T-cell (primary cell): ENCODE measurements around the gene PLXNB3. TPM values are rescaled to one million over a fixed set of nuclear protein-coding genes. Genes with fewer than 3 reads are reported as not detected.

Experiments used
- ATAC-seq, 4 experiments: fragments of 200-7000 bp in 3 of 4; fragments of 150-1000 bp in 1 of 4; cut with Tn5 transposase; replicated peaks in 1 of 4; 1 replicate in 3 of 4; 2 replicates in 1 of 4; pipeline ENCODE4 v1.10.0; 2021; ENCODE audit warnings: moderate library complexity in 3 of 4, mild to moderate bottlenecking in 2 of 4, moderate number of reproducible peaks in 1 of 4
- CTCF ChIA-PET, 2 donors: fragments of 300-600 bp; sonication (Branson Sonifier 250); formaldehyde crosslinking; loops; one replicate each; lab custom pipeline; 2022; ENCODE audit warnings: antibody characterized with exemption in 2 of 2; lab: Charles Lee
- POLR2A ChIA-PET, 2 donors: fragments of 300-600 bp; sonication (Branson Sonifier 250); formaldehyde crosslinking; loops; one replicate each; lab custom pipeline; 2022; ENCODE audit warnings: antibody characterized with exemption in 2 of 2; lab: Charles Lee
- DNase-seq, 35 experiments: peaks; one replicate each; pipeline versions ENCODE4 v3.0.0 to v3.0.0-alpha.2; 2013 to 2023
- H3K27ac ChIP-seq: one replicate; pipeline ENCODE4 v1.5.1; 2013; ENCODE audit warnings: low read length
- H3K27me3 ChIP-seq, 2 experiments: replicated peaks in 1 of 2; 1 replicate in 1 of 2; 2 replicates in 1 of 2; pipeline versions ENCODE4 v1.6.1 to v1.7.0; 2013; ENCODE audit warnings: low read length in 1 of 2, mixed read lengths in 1 of 2; ENCODE audit not compliant: control insufficient read depth in 2 of 2, insufficient read depth in 2 of 2; ENCODE audit errors: extremely low read depth in 1 of 2
- H3K36me3 ChIP-seq, 2 donors: 1 replicate in 1 of 2; 2 replicates in 1 of 2; pipeline versions ENCODE4 v1.6.1 to v1.7.0; 2013; ENCODE audit warnings: low read length in 1 of 2; ENCODE audit not compliant: control insufficient read depth in 2 of 2, insufficient read depth in 1 of 2; ENCODE audit errors: extremely low read depth in 1 of 2
- H3K4me1 ChIP-seq, 2 experiments: 1 replicate in 1 of 2; 2 replicates in 1 of 2; pipeline versions ENCODE4 v1.6.1 to v1.7.0; 2013; ENCODE audit warnings: low read length in 2 of 2, mixed read lengths in 1 of 2; ENCODE audit not compliant: insufficient read depth in 2 of 2, control insufficient read depth in 1 of 2; ENCODE audit errors: extremely low read depth in 1 of 2
- H3K4me3 ChIP-seq, 2 donors: 1 replicate in 1 of 2; 2 replicates in 1 of 2; pipeline versions ENCODE4 v1.5.1 to v1.7.0; 2013; ENCODE audit warnings: mild to moderate bottlenecking in 2 of 2, low read length in 1 of 2, moderate library complexity in 1 of 2; ENCODE audit not compliant: control insufficient read depth in 1 of 2; ENCODE audit errors: extremely low read depth in 1 of 2
- H3K9me3 ChIP-seq: 2 replicates; pipeline ENCODE4 v1.7.0; 2013
- H3K27ac Mint-ChIP-seq, 2 donors: one replicate each; pipeline ENCODE4 v1.8.0; 2020 to 2021; ENCODE audit warnings: mild to moderate bottlenecking in 2 of 2, mixed read lengths in 2 of 2
- H3K27me3 Mint-ChIP-seq, 2 donors: one replicate each; pipeline ENCODE4 v1.8.0; 2021 to 2022; ENCODE audit warnings: mixed read lengths in 2 of 2
- H3K36me3 Mint-ChIP-seq: one replicate; pipeline ENCODE4 v1.8.0; 2021; ENCODE audit warnings: mixed read lengths
- H3K4me1 Mint-ChIP-seq, 3 donors: one replicate each; pipeline ENCODE4 v1.8.0; 2020 to 2022; ENCODE audit warnings: mixed read lengths in 3 of 3, mild to moderate bottlenecking in 1 of 3
- H3K4me3 Mint-ChIP-seq, 3 donors: one replicate each; pipeline ENCODE4 v1.8.0; 2020 to 2022; ENCODE audit warnings: mild to moderate bottlenecking in 3 of 3, mixed read lengths in 3 of 3, moderate library complexity in 3 of 3
- H3K9me3 Mint-ChIP-seq, 3 donors: one replicate each; pipeline ENCODE4 v1.8.0; 2020 to 2022; ENCODE audit warnings: mixed read lengths in 3 of 3
- WGBS: methylation state at CpG from one replicate; pipeline ENCODE4 v1.1.5; 2013; ENCODE audit warnings: missing lambda C conversion rate; ENCODE audit not compliant: insufficient coverage; 5-methylcytosine and 5-hydroxymethylcytosine counted together
- total RNA-seq, 35 experiments: library from RNA in 6 of 35; stranded (reverse) in 6 of 35; fragments of 120-200 nt in 1 of 35; gene quantifications; one replicate each; pipeline versions ENCODE4 v1.2.1 to v1.2.4 and lab custom pipeline; 2013 to 2026

The PLXNB3 gene
- total RNA-seq, 5 donors from 2014 or later (not counting 1 experiment from before 2014, with no cell fraction given) = 0.28 to 0.47 (median 0.43) TPM; not detected in 1

DNA sequence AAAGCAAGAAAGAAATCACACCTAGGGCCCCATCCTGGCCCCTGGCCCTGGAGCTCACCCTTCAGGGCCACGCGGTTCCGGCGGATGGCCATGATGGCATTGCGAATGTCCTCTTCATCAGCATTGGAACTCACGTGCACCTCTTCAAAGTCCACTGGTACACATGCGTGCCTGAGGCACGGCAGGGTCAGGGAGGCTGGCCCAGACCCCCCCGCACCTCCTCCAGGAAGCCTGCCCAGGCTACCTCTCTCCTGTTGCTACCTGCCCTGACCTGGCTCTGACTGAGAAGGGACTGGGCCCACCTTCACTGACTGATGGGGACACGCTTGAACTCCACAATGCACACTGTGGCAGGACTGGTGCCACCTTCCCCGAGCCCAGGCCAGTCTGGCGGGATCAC, 25.6 kb downstream of the PLXNB3 start:
- H3K27me3 ChIP-seq = no peaks in the 10 kb centered on the region
- POLR2A ChIA-PET = no interaction called here
- no peak overlapping the region for H3K27ac ChIP-seq
- no peaks in the 10 kb centered on the region for H3K9me3 Mint-ChIP-seq
- DNase-seq (no peak), ATAC-seq (no peak)
- H3K4me3 ChIP-seq = no peak overlapping the region
- H3K4me1 Mint-ChIP-seq = peaks cover 9 to 18% (median 12%) of the 10 kb centered on the region in 3 donors
- H3K4me1 ChIP-seq = peaks cover 0 to 26% of the 10 kb centered on the region in 2 experiments
- WGBS = 92% methylated on average over 8 of the region's 12 CpGs
- peaks cover 0 to 28% of the 10 kb centered on the region in 2 donors for H3K36me3 ChIP-seq
- H3K27me3 Mint-ChIP-seq = no peaks in the 10 kb centered on the region
- H3K9me3 ChIP-seq = no peaks in the 10 kb centered on the region
- H3K4me3 Mint-ChIP-seq = no peak overlapping the region
- no peak overlapping the region for H3K27ac Mint-ChIP-seq
- CTCF ChIA-PET = no interaction called here
- peaks cover 5% of the 10 kb centered on the region for H3K36me3 Mint-ChIP-seq

DNA sequence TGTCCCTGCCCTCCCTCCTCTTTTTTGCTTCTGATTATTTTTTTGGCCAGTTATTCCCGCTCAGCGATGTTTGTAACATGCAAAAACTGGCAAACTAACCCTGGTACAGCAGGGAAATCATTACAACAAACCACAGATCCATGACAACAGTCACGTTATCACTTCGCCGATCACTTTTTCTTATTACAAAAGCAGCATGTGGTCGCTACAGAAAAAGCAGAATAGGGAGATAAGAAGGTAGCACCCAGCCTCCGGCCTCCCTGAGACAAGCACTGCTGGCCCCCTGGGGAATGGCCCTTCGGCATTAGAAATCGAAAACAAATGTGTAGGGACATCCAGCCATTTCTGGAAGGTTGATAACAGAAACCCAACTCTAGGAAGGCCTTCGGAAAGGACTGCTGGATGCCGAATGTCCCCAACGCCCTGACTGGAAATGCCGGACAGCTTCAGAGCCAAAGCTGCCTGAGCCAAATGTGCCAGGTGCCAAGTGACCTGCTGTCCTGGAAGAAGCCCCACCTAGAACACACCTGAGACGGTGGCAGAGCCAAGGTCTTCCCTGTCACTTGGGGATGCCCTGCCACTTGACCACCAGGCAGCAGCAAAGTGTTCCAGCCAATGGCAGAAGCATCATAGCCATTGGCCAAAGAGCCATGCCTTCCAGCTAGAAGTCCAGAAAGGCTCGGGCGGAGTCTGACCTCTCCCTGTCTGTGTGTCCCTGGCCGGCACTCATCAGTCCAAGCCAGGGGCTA, 27.2 kb downstream of the PLXNB3 start:
- H3K27me3 ChIP-seq = no peaks in the 10 kb centered on the region
- CTCF ChIA-PET = no interaction called here
- Mint-ChIP-seq H3K36me3 (peaks cover 3% of the 10 kb centered on the region), H3K27ac (no peak overlapping the region), H3K27me3 (no peaks in the 10 kb centered on the region), H3K4me3 (no peak overlapping the region), H3K9me3 (no peaks in the 10 kb centered on the region), H3K4me1 (peaks cover 20 to 26% (median 21%) of the 10 kb centered on the region in 3 donors)
- no peak overlapping the region for H3K4me3 ChIP-seq
- H3K4me1 ChIP-seq = peaks cover 0 to 40% of the 10 kb centered on the region in 2 experiments
- no peaks in the 10 kb centered on the region for H3K9me3 ChIP-seq
- 94% methylated on average over 9 of the region's 17 CpGs for WGBS
- no peak for ATAC-seq
- POLR2A ChIA-PET = no interaction called here
- no peak overlapping the region for H3K27ac ChIP-seq
- no peak for DNase-seq
- H3K36me3 ChIP-seq = peaks cover 0 to 20% of the 10 kb centered on the region in 2 donors

DNA sequence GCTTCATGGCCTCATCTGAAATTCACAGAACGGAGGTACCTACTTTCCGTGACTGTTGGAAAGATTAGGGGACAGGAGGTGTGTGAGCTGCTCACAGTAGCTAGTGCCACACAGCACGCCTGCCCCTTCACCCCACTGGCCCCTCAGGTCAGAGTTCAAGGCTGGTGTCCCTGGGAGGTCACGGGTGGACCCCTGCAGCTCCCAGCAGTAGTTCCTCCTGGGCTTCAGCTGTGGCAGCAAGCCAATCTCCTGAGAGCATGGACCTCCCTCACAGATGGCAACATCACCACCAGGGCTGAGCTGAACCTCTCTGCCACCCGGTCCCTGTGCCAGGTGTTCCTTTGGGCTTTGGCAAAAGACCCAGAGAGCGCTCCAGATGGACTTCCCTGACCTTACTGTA, 28.3 kb downstream of the PLXNB3 start:
- Histone ChIP-seq H3K36me3 (peaks cover 0 to 14% of the 10 kb centered on the region in 2 donors), H3K9me3 (no peaks in the 10 kb centered on the region), H3K4me3 (no peak overlapping the region), H3K27ac (no peak overlapping the region), H3K27me3 (no peaks in the 10 kb centered on the region), H3K4me1 (peaks cover 0 to 51% of the 10 kb centered on the region in 2 experiments)
- peak overlapping the region; percentile 85 to 91 (median 91) for H3K4me3 Mint-ChIP-seq
- POLR2A ChIA-PET = interaction anchor here in 1 of 2 donors (0.6 kb wide), 1 partner anchor 79 kb away, joined by 3 read pairs; no protein-coding TSS in a partner anchor
- H3K27me3 Mint-ChIP-seq = no peaks in the 10 kb centered on the region
- H3K4me1 Mint-ChIP-seq = peaks cover 26 to 35% (median 27%) of the 10 kb centered on the region in 3 donors
- 95% methylated on average over 3 of the region's 6 CpGs for WGBS
- no peaks in the 10 kb centered on the region for H3K9me3 Mint-ChIP-seq
- H3K36me3 Mint-ChIP-seq = no peaks in the 10 kb centered on the region
- DNase-seq (no peak), ATAC-seq (no peak)
- no peak overlapping the region for H3K27ac Mint-ChIP-seq
- CTCF ChIA-PET = no interaction called here

DNA sequence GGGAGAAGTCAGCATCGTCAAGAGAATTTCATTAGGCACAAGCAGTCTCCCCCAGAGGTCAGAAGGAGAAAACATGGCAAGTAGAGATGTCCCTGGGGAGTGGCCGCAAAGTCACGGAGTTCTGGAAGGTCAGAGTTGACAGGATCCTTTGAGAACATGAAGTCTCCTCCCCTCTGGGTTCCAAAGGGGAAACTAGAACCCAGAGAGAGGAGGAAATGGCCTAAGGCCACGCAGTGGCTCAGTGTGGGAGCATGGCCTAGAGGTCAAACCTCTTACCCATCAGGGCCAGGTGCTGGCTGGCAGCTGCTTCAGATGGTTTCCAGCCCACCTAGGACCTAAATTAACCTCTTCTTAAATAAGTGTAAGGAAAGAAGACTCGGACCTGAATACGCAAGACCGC, 29.2 kb downstream of the PLXNB3 start:
- ATAC-seq (no peak), DNase-seq (no peak)
- Histone ChIP-seq H3K4me1 (peaks cover 0 to 54% of the 10 kb centered on the region in 2 experiments), H3K4me3 (peak overlapping the region; percentile 34 to 76), H3K27me3 (no peaks in the 10 kb centered on the region), H3K36me3 (peaks cover 0 to 14% of the 10 kb centered on the region in 2 donors), H3K27ac (peak overlapping the region; percentile 87), H3K9me3 (no peaks in the 10 kb centered on the region)
- ChIA-PET POLR2A (no interaction called here), CTCF (no interaction called here)
- Mint-ChIP-seq H3K4me3 (peak overlapping the region; percentile 85 to 91 (median 91)), H3K4me1 (peaks cover 26 to 35% (median 28%) of the 10 kb centered on the region in 3 donors), H3K36me3 (no peaks in the 10 kb centered on the region), H3K27me3 (no peaks in the 10 kb centered on the region), H3K27ac (peak overlapping the region; percentile 71), H3K9me3 (no peaks in the 10 kb centered on the region)
- no CpG with 5 or more reads among the region's 7 CpGs for WGBS

DNA sequence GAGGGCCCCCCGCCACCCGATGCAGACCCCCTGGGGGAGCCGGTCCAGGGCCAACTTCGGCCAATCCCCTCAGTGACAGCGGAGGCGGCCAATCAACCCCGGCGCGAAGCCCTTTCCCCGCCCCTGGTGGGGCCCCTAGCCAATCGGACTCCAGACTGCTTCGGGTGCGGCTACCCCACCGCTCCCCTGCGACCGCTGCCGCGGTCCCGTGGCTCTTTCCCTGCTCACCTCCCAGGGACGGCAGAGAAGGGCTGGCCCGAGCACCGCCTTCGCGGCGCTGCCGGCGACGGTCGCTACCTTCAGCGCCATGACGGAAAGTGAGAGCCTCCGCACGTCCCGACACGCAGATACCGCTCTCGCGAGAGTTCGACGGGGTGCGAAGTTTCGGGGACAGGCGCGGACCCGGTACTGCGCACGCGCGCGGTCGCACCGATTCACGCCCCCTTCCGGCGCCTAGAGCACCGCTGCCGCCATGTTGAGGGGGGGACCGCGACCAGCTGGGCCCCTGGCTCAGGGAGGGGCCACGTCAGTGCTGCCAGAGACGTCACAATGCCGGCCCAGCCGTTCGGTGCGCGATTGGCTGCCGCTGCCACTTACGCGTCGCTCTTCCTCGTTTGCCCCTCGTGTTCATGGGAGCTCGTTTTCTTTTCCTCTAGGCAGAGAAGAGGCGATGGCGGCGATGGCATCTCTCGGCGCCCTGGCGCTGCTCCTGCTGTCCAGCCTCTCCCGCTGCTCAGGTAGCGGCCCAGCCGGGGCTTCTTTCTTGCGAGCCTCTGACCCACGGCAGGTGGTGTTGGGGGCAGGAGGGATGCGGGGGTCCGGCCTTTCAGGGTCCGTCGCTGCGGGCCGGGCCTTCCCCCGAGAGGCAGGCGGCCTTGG, 30.2 kb downstream of the PLXNB3 start, which contains the start of the genes IDH3G and SSR4:
TSS of gene IDH3G (minus strand) at position 358 of the 879 bp plus-strand sequence. CDS start at position 309, 49 bp downstream.
TSS of gene SSR4 (plus strand) at position 651 of the 879 bp plus-strand sequence. CDS start at position 671, 20 bp downstream.
- peak within 1 kb of the TSS; percentile 93 to 95 for H3K27ac Mint-ChIP-seq
- CTCF ChIA-PET = interaction anchor here in 1 of 2 donors (0.6 to 0.9 kb wide), 2 partner anchors 72 to 134 kb away, joined by 3 to 4 read pairs; no protein-coding TSS in a partner anchor
- Histone ChIP-seq H3K27me3 (no peaks in the 10 kb centered on the region), H3K9me3 (no peaks in the 10 kb centered on the region), H3K4me1 (peaks cover 0 to 54% of the 10 kb centered on the region in 2 experiments), H3K36me3 (peaks cover 0 to 9% of the 10 kb centered on the region in 2 donors), H3K4me3 (peak within 1 kb of the TSS; percentile 48 to 76), H3K27ac (peak within 1 kb of the TSS; percentile 87)
- peak; percentile 86 to 95 (median 90) for DNase-seq
- H3K4me1 Mint-ChIP-seq = peaks cover 26 to 35% (median 28%) of the 10 kb centered on the region in 3 donors
- H3K9me3 Mint-ChIP-seq = no peaks in the 10 kb centered on the region
- 0% methylated on average over 60 of the region's 92 CpGs for WGBS
- POLR2A ChIA-PET = interaction anchor here in 1 of 2 donors (0.6 kb wide), 1 partner anchor 131 kb away, joined by 3 read pairs; no protein-coding TSS in a partner anchor
- ATAC-seq = peak; percentile 92 to 94 (median 94)
- peak within 1 kb of the TSS; percentile 85 to 91 (median 91) for H3K4me3 Mint-ChIP-seq
- H3K27me3 Mint-ChIP-seq = no peaks in the 10 kb centered on the region
- no peaks in the 10 kb centered on the region for H3K36me3 Mint-ChIP-seq
